Loucy (cell line): ENCODE results near the gene CASP12.

Experiments
- H2AFZ ChIP-seq: fragments of 200-600 bp; sonication (generic); 2 replicates; pipeline ENCODE4 v1.6.0; 2016; ENCODE audit warnings: antibody characterized with exemption, mild to moderate bottlenecking, low read length, moderate library complexity
- H3F3A ChIP-seq: fragments of 200-600 bp; 2 replicates; pipeline ENCODE4 v1.6.0; 2016; ENCODE audit warnings: antibody characterized with exemption, low read depth, mild to moderate bottlenecking
- H3K27me3 ChIP-seq: fragments of 200-600 bp; sonication (generic); 2 replicates; pipeline ENCODE4 v1.6.1; 2014; ENCODE audit warnings: low read length, mild to moderate bottlenecking; ENCODE audit not compliant: insufficient read depth, poor library complexity, severe bottlenecking
- H3K36me3 ChIP-seq: fragments of 200-600 bp; sonication (generic); 2 replicates; pipeline ENCODE4 v1.6.1; 2016; ENCODE audit warnings: low read length; ENCODE audit not compliant: insufficient read depth
- H3K4me1 ChIP-seq: fragments of 200-600 bp; sonication (generic); 2 replicates; pipeline ENCODE4 v1.5.1; 2014; ENCODE audit warnings: low read length, mild to moderate bottlenecking; ENCODE audit not compliant: insufficient read depth, poor library complexity, severe bottlenecking
- H3K4me2 ChIP-seq: fragments of 200-600 bp; sonication (generic); 2 replicates; pipeline ENCODE4 v1.6.0; 2014; ENCODE audit warnings: antibody characterized with exemption, low read length, low read depth, mild to moderate bottlenecking; ENCODE audit not compliant: poor library complexity, severe bottlenecking
- H3K4me3 ChIP-seq: fragments of 200-600 bp; sonication (generic); 2 replicates; pipeline ENCODE4 v1.5.1; 2014; ENCODE audit warnings: low read length, mild to moderate bottlenecking, mixed read lengths; ENCODE audit not compliant: poor library complexity, severe bottlenecking
- H3K79me2 ChIP-seq: fragments of 200-600 bp; sonication (generic); 2 replicates; pipeline ENCODE4 v1.6.1; 2014; ENCODE audit warnings: low read length; ENCODE audit not compliant: insufficient read depth
- H3K9ac ChIP-seq: fragments of 200-600 bp; sonication (generic); 2 replicates; pipeline ENCODE4 v1.6.0; 2014; ENCODE audit warnings: mild to moderate bottlenecking, low read depth, low read length, moderate library complexity; ENCODE audit not compliant: poor library complexity, severe bottlenecking
- H3K9me2 ChIP-seq: fragments of 200-600 bp; sonication (generic); replicated peaks from 2 replicates; pipeline ENCODE4 v1.6.1; 2016; ENCODE audit warnings: low read depth, low read length, mixed read lengths
- H3K9me3 ChIP-seq: fragments of 200-600 bp; sonication (generic); 2 replicates; pipeline ENCODE4 v1.6.1; 2014; ENCODE audit warnings: mild to moderate bottlenecking, antibody characterized with exemption, low read length, low read depth; ENCODE audit not compliant: insufficient read depth
- H4K20me1 ChIP-seq: fragments of 200-600 bp; sonication (generic); 2 replicates; pipeline ENCODE4 v1.6.0; 2014; ENCODE audit warnings: antibody characterized with exemption, low read length, mild to moderate bottlenecking; ENCODE audit not compliant: insufficient read depth, poor library complexity, severe bottlenecking
- CTCF ChIP-seq: fragments of 200-600 bp; sonication (generic); conservative IDR thresholded peaks from 2 replicates; pipeline ENCODE4 v1.5.1; 2014; ENCODE audit warnings: mild to moderate bottlenecking, antibody characterized with exemption, low read length
- EZH2phosphoT487 ChIP-seq: fragments of 200-600 bp; IDR thresholded peaks from 2 replicates; pipeline ENCODE4 v1.6.1; 2018; ENCODE audit warnings: antibody characterized with exemption, mild to moderate bottlenecking, moderate library complexity, borderline replicate concordance

CASP12 gene

GRCh38 chr11:104883342-104883741 lies 14.9 kb downstream of the CASP12 start:
- Histone ChIP-seq H3K9ac (no peak overlapping the region), H2AFZ (no peak overlapping the region), H3K4me1 (no peaks in the 10 kb centered on the region), H3K36me3 (no peaks in the 10 kb centered on the region), H3K4me3 (no peak overlapping the region), H3F3A (no peaks in the 10 kb centered on the region), H4K20me1 (no peaks in the 10 kb centered on the region), H3K9me3 (no peaks in the 10 kb centered on the region), H3K79me2 (no peaks in the 10 kb centered on the region), H3K4me2 (no peak overlapping the region), H3K27me3 (no peaks in the 10 kb centered on the region), H3K9me2 (no peaks in the 10 kb centered on the region)
- TF ChIP-seq CTCF (no peak), EZH2phosphoT487 (no peak)

- Histone ChIP-seq H3K9me2 (no peaks in the 10 kb centered on the region), H4K20me1 (no peaks in the 10 kb centered on the region), H3K4me3 (no peak overlapping the region), H2AFZ (no peak overlapping the region), H3K9ac (no peak overlapping the region), H3K36me3 (no peaks in the 10 kb centered on the region), H3K79me2 (no peaks in the 10 kb centered on the region), H3K4me2 (no peak overlapping the region), H3F3A (no peaks in the 10 kb centered on the region), H3K27me3 (no peaks in the 10 kb centered on the region), H3K9me3 (no peaks in the 10 kb centered on the region), H3K4me1 (no peaks in the 10 kb centered on the region)
- no peak for TF ChIP-seq EZH2phosphoT487
- TF ChIP-seq CTCF: no peak
Measured at GRCh38 chr11:104881117-104881794, 17.0 kb downstream of the CASP12 start.

- Histone ChIP-seq H3K9ac (no peak overlapping the region), H4K20me1 (no peaks in the 10 kb centered on the region), H3K4me3 (no peak overlapping the region), H3K79me2 (no peaks in the 10 kb centered on the region), H3K36me3 (no peaks in the 10 kb centered on the region), H3K9me3 (no peaks in the 10 kb centered on the region), H3F3A (no peaks in the 10 kb centered on the region), H3K4me2 (no peak overlapping the region), H3K4me1 (no peaks in the 10 kb centered on the region), H3K9me2 (no peaks in the 10 kb centered on the region), H3K27me3 (no peaks in the 10 kb centered on the region), H2AFZ (no peak overlapping the region)
- TF ChIP-seq EZH2phosphoT487 (no peak), CTCF (peak; percentile 56)
Measured at GRCh38 chr11:104879514-104880190, 18.6 kb downstream of the CASP12 start.
